ENCODE data around the gene CUL4B.

DNA sequence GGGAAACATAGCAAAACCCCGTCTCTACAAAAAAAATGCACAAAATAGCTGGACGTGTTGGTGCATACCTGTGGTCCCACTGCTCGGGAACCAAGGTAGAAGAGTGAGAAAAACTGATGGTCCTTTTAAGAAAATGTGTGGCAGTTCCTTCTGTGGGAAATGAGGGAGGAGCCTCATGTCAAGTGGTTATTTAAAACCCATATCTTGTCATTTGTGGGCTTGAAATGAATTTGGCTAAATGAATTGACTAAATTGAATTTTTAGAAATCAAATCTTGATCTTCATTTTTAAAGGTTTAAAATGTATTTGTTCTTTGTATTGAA, 75.5 kb downstream of the CUL4B start:
- TF ChIP-seq, protein P1, sequence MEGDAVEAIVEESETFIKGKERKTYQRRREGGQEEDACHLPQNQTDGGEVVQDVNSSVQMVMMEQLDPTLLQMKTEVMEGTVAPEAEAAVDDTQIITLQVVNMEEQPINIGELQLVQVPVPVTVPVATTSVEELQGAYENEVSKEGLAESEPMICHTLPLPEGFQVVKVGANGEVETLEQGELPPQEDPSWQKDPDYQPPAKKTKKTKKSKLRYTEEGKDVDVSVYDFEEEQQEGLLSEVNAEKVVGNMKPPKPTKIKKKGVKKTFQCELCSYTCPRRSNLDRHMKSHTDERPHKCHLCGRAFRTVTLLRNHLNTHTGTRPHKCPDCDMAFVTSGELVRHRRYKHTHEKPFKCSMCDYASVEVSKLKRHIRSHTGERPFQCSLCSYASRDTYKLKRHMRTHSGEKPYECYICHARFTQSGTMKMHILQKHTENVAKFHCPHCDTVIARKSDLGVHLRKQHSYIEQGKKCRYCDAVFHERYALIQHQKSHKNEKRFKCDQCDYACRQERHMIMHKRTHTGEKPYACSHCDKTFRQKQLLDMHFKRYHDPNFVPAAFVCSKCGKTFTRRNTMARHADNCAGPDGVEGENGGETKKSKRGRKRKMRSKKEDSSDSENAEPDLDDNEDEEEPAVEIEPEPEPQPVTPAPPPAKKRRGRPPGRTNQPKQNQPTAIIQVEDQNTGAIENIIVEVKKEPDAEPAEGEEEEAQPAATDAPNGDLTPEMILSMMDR (IDR thresholded peaks at IDR 0.05), result no peak
- TF ChIP-seq REST (IDR thresholded peaks at IDR 0.05; ENCODE audit: insufficient read depth in 1 of 2, low read depth in 2 of 2, low read length in 1 of 2) (no peak), SIN3A (IDR thresholded peaks at IDR 0.05; ENCODE audit: borderline replicate concordance, insufficient read depth, low read depth, low read length) (no peak)
